SK-N-SH (cell line): ENCODE data around the gene C21orf91. TPM values are rescaled to one million over a fixed set of nuclear protein-coding genes. Genes with fewer than 3 reads are reported as not detected.

Source experiments
- CTCF ChIA-PET: fragments of 300-600, 350-600 bp; formaldehyde crosslinking; extraction: SDS; loops from one replicate; lab custom pipeline; 2021; lab: Yijun Ruan, JAX
- POLR2A ChIA-PET: fragments of 350-600 bp; sonication (Branson Sonifier 250); formaldehyde crosslinking; extraction: SDS; loops from one replicate; lab custom pipeline; 2020; ENCODE audit warnings: antibody characterized with exemption, inconsistent platforms; lab: Yijun Ruan, JAX
- DNase-seq: peaks from one replicate; pipeline ENCODE4 v3.0.0; 2012
- H2AFZ ChIP-seq: fragments of 200-600 bp; sonication (generic); 2 replicates; pipeline ENCODE4 v1.8.1; 2016; ENCODE audit warnings: antibody characterized with exemption, mild to moderate bottlenecking, low read depth
- H3F3A ChIP-seq: fragments of 200-600 bp; sonication (generic); replicated peaks from 2 replicates; pipeline ENCODE3; 2016; ENCODE audit warnings: antibody characterized with exemption, mild to moderate bottlenecking; ENCODE audit not compliant: insufficient read depth
- H3K27ac ChIP-seq, 2 experiments: fragments of 200-500 bp in 1 of 2; fragments of 200-600 bp in 1 of 2; sonication (Bioruptor generic) in 1 of 2; sonication (generic), shearing (Covaris generic) in 1 of 2; 2 replicates each; pipeline versions ENCODE4 v1.5.1 to v1.6.1; 2014 to 2016; ENCODE audit warnings: low read depth in 2 of 2, inconsistent platforms in 1 of 2, low read length in 1 of 2, mild to moderate bottlenecking in 1 of 2, mixed read lengths in 1 of 2
- H3K27me3 ChIP-seq: fragments of 200-600 bp; sonication (generic), shearing (Covaris generic); 2 replicates; pipeline ENCODE4 v1.6.1; 2016; ENCODE audit warnings: mixed run types; ENCODE audit not compliant: insufficient read depth
- H3K36me3 ChIP-seq, 2 experiments: fragments of 200-500 bp in 1 of 2; fragments of 200-600 bp in 1 of 2; sonication (Bioruptor generic) in 1 of 2; sonication (generic) in 1 of 2; replicated peaks in 1 of 2; 2 replicates each; pipeline versions ENCODE3 to v1.5.1; 2014 to 2016; ENCODE audit warnings: low read length in 1 of 2, mild to moderate bottlenecking in 1 of 2; ENCODE audit not compliant: insufficient read depth in 2 of 2, control insufficient read depth in 1 of 2
- H3K4me1 ChIP-seq, 2 experiments: fragments of 200-500 bp in 1 of 2; fragments of 200-600 bp in 1 of 2; sonication (Bioruptor generic) in 1 of 2; sonication (generic), shearing (Covaris generic) in 1 of 2; 2 replicates each; pipeline versions ENCODE4 v1.5.1 to v1.6.1; 2014 to 2016; ENCODE audit warnings: low read depth in 1 of 2, low read length in 1 of 2, mixed run types in 1 of 2; ENCODE audit not compliant: insufficient read depth in 2 of 2, control insufficient read depth in 1 of 2
- H3K4me2 ChIP-seq: fragments of 200-600 bp; sonication (generic), shearing (Covaris generic); 2 replicates; pipeline ENCODE4 v1.6.1; 2017; ENCODE audit warnings: mixed run types
- H3K4me3 ChIP-seq, 2 experiments: fragments of 200-500 bp in 1 of 2; fragments of 200-600 bp in 1 of 2; sonication (Bioruptor generic) in 1 of 2; sonication (generic), shearing (Covaris generic) in 1 of 2; 2 replicates each; pipeline versions ENCODE4 v1.5.1 to v1.8.1; 2014 to 2016; ENCODE audit warnings: low read depth in 2 of 2, inconsistent platforms in 1 of 2, low read length in 1 of 2, mild to moderate bottlenecking in 1 of 2, mixed read lengths in 1 of 2, moderate library complexity in 1 of 2
- H3K79me2 ChIP-seq: fragments of 200-600 bp; sonication (generic); 2 replicates; pipeline ENCODE4 v1.8.1; 2017; ENCODE audit warnings: mild to moderate bottlenecking; ENCODE audit not compliant: insufficient read depth
- H3K9ac ChIP-seq: fragments of 200-600 bp; sonication (generic); 2 replicates; pipeline ENCODE4 v1.6.1; 2017; ENCODE audit warnings: mixed run types
- H3K9me2 ChIP-seq: fragments of 200-600 bp; sonication (generic); 2 replicates; pipeline ENCODE4 v1.6.1; 2017; ENCODE audit warnings: mixed run types
- H3K9me3 ChIP-seq: fragments of 200-600 bp; sonication (generic); 2 replicates; pipeline ENCODE4 v1.6.1; 2017; ENCODE audit warnings: mixed run types, mild to moderate bottlenecking, moderate library complexity
- H4K20me1 ChIP-seq: fragments of 200-600 bp; sonication (generic); 2 replicates; pipeline ENCODE4 v1.6.1; 2017; ENCODE audit warnings: mild to moderate bottlenecking, mixed run types; ENCODE audit not compliant: insufficient read depth
- CTCF ChIP-seq: fragments of 200-600 bp; sonication (generic); IDR thresholded peaks from 2 replicates; pipeline ENCODE4 v1.6.1; 2017; ENCODE audit warnings: antibody characterized with exemption, mild to moderate bottlenecking, moderate library complexity
- EP300 ChIP-seq, 2 experiments: IDR thresholded peaks; 2 replicates each; pipeline versions ENCODE4 v1.4.0 to v1.6.1; 2012; ENCODE audit warnings: borderline replicate concordance in 1 of 2, low read depth in 1 of 2, low read length in 1 of 2
- FOXJ3 ChIP-seq: sonication (generic); formaldehyde crosslinking; IDR thresholded peaks from 2 replicates; pipeline ENCODE4 v1.5.1; 2020; ENCODE audit warnings: mild to moderate bottlenecking, missing genetic modification reagents
- IRF3 ChIP-seq: fragments of 150-350 bp; IDR thresholded peaks from 2 replicates; pipeline ENCODE4 v1.6.1; 2016; ENCODE audit warnings: mild to moderate bottlenecking, low read depth, low read length
- JUND ChIP-seq: IDR thresholded peaks from 2 replicates; pipeline ENCODE4 v1.4.0; 2012
- MAX ChIP-seq: IDR thresholded peaks from 2 replicates; pipeline ENCODE4 v1.4.0; 2012; ENCODE audit warnings: low read depth
- MEF2A ChIP-seq: IDR thresholded peaks from 2 replicates; pipeline ENCODE4 v1.4.0; 2012; ENCODE audit warnings: low read depth, borderline replicate concordance
- NFIC ChIP-seq: IDR thresholded peaks from 2 replicates; pipeline ENCODE4 v1.4.0; 2012; ENCODE audit warnings: borderline replicate concordance
- REST ChIP-seq: IDR thresholded peaks from 2 replicates; pipeline ENCODE4 v1.6.1; 2012; ENCODE audit warnings: mild to moderate bottlenecking, low read depth, low read length, moderate library complexity
- RFX5 ChIP-seq: IDR thresholded peaks from 2 replicates; pipeline ENCODE4 v1.6.1; 2012; ENCODE audit warnings: mild to moderate bottlenecking, improper control_type of control experiment, low read length
- SMC3 ChIP-seq: IDR thresholded peaks from 2 replicates; pipeline ENCODE4 v1.6.1; 2012; ENCODE audit warnings: low read depth, low read length, improper control_type of control experiment
- TCF12 ChIP-seq: IDR thresholded peaks from 2 replicates; pipeline ENCODE4 v1.4.0; 2012
- USF1 ChIP-seq: IDR thresholded peaks from 2 replicates; pipeline ENCODE4 v1.4.0; 2012; ENCODE audit warnings: low read depth, borderline replicate concordance
- YY1 ChIP-seq: IDR thresholded peaks from 2 replicates; pipeline ENCODE4 v1.4.0; 2012; ENCODE audit warnings: low read depth, mild to moderate bottlenecking
- WGBS: methylation state at CpG from one replicate; pipeline ENCODE4 v1.1.6; 2017; ENCODE audit warnings: low lambda C conversion rate; 5-methylcytosine and 5-hydroxymethylcytosine counted together
- polyA plus RNA-seq, 3 experiments: library from polyadenylated mRNA; depleted of rRNA; stranded (reverse); fragments of >200 nt; gene quantifications; 2 replicates each; pipeline ENCODE4 v1.2.3, GENCODE V29; 2012

Gene C21orf91
- polyA plus RNA-seq, 1 of the 3 experiments (the other 2 are of a cell fraction): 2.2 TPM

- no peaks in the 10 kb centered on the region for H3K36me3 ChIP-seq
- POLR2A ChIA-PET: no interaction called here
- 34% methylated on average over 9 of the region's 9 CpGs for WGBS
- H2AFZ ChIP-seq: no peak overlapping the region
- H3K4me3 ChIP-seq: no peak overlapping the region
- H3K27me3 ChIP-seq: peaks cover 11% of the 10 kb centered on the region; the same call in 1 of the 2 replicates
- H3K9ac ChIP-seq: no peak overlapping the region
- H3K79me2 ChIP-seq: no peaks in the 10 kb centered on the region
- H3F3A ChIP-seq: peaks cover 4% of the 10 kb centered on the region
- CTCF ChIA-PET: interaction anchor here (1.0 kb wide), 1 partner anchor 174 kb away, joined by 3 read pairs; no protein-coding TSS in a partner anchor
- no peaks in the 10 kb centered on the region for H3K9me2 ChIP-seq
- 0 out of 2 replicates have a peak, but pooled peaks cover 8% of the 10 kb centered on the region for H3K9me3 ChIP-seq
- no peak for DNase-seq
- no peaks in the 10 kb centered on the region for H4K20me1 ChIP-seq
- H3K4me2 ChIP-seq: no peak overlapping the region
- H3K4me1 ChIP-seq: peaks cover 0 to 2% of the 10 kb centered on the region in 2 experiments; a peak in 2 of 4 replicates
- H3K27ac ChIP-seq: no peak overlapping the region
- TF ChIP-seq YY1 (no peak), CTCF (no peak), REST (no peak), MAX (no peak)
These were observed 34.5 kb upstream of the C21orf91 start for GRCh38 chr21:17853393-17854275.

GRCh38 chr21:17848228-17848627 is 29.1 kb upstream of the C21orf91 start:
- CTCF ChIA-PET: interaction anchor here (1.3 to 1.4 kb wide), 2 partner anchors 77 to 192 kb away, joined by 3 to 4 read pairs; no protein-coding TSS in a partner anchor
- DNase-seq: no peak
- TF ChIP-seq EP300 (IDR thresholded peaks at IDR 0.05; ENCODE audit: borderline replicate concordance in 1 of 2, low read depth in 1 of 2, low read length in 1 of 2) (peak in 1 of 2 experiments; percentile 44; a peak in 1 of 4 replicates), RFX5 (no peak), SMC3 (no peak), NFIC (peak; percentile 92), JUND (peak; percentile 68), IRF3 (no peak), TCF12 (peak; percentile 76), MEF2A (peak; percentile 31; the same call in 1 of the 2 replicates), USF1 (peak; percentile 73), FOXJ3 (CRISPR knock-in tag) (no peak), CTCF (no peak)

More at GRCh38 chr21:17848228-17848627, 29.1 kb upstream of the C21orf91 start:
- H3K27ac ChIP-seq: peak overlapping the region in 1 of 2 experiments; percentile 64; a peak in 2 of 4 replicates
- H3K36me3 ChIP-seq: no peaks in the 10 kb centered on the region
- H3K79me2 ChIP-seq: no peaks in the 10 kb centered on the region
- no peaks in the 10 kb centered on the region for H3K9me2 ChIP-seq
- peaks cover 11% of the 10 kb centered on the region; the same call in 1 of the 2 replicates for H3K27me3 ChIP-seq
- peak overlapping the region; percentile 67 for H3K4me2 ChIP-seq
- H3K9me3 ChIP-seq: 0 out of 2 replicates have a peak, but pooled peaks cover 8% of the 10 kb centered on the region
- 4% methylated on average over 2 of the region's 3 CpGs for WGBS
- no peaks in the 10 kb centered on the region for H4K20me1 ChIP-seq
- H3K4me3 ChIP-seq: no peak overlapping the region; a peak in 1 of 4 replicates
- POLR2A ChIA-PET: no interaction called here
- H3K9ac ChIP-seq: no peak overlapping the region
- H2AFZ ChIP-seq: peak overlapping the region; percentile 23; the same call in 1 of the 2 replicates
- peaks cover 10% of the 10 kb centered on the region for H3F3A ChIP-seq
- H3K4me1 ChIP-seq: peaks cover 0 to 5% of the 10 kb centered on the region in 2 experiments; a peak in 2 of 4 replicates
